ENCODE data around the gene PF4V1.

Gene PF4V1

GRCh38 chr4:73853246-73853704 is at the start of gene PF4V1:
Gene PF4V1, plus strand, starts transcription at chr4:73853296. Its CDS starts 67 bp downstream, at chr4:73853363.
- Histone ChIP-seq H3K4me3 (ENCODE audit: low read length) (peak within 1 kb of the TSS; percentile 72), H3K36me3 (ENCODE audit: control insufficient read depth, insufficient read depth, low read length, severe bottlenecking) (no peaks in the 10 kb centered on the region), H3K9me3 (ENCODE audit: control insufficient read depth, low read length) (peaks cover 15% of the 10 kb centered on the region), H3K9ac (ENCODE audit: low read length) (no peak within 1 kb of the TSS), H3K27me3 (replicated peaks; ENCODE audit: control insufficient read depth, insufficient read depth, low read length) (no peaks in the 10 kb centered on the region), H3K4me1 (ENCODE audit: control insufficient read depth, insufficient read depth, low read length) (peaks cover 18% of the 10 kb centered on the region)
- DNase-seq (ENCODE audit: low read depth): no peak

- no peaks in the 10 kb centered on the region for H3K27me3 ChIP-seq (replicated peaks; ENCODE audit: control insufficient read depth, insufficient read depth, low read length)
- DNase-seq (ENCODE audit: low read depth): no peak
- no peak overlapping the region for H3K4me3 ChIP-seq (ENCODE audit: low read length)
- no peaks in the 10 kb centered on the region for H3K9me3 ChIP-seq (ENCODE audit: control insufficient read depth, low read length)
- H3K4me1 ChIP-seq (ENCODE audit: control insufficient read depth, insufficient read depth, low read length): no peaks in the 10 kb centered on the region
- no peak overlapping the region for H3K9ac ChIP-seq (ENCODE audit: low read length)
- no peaks in the 10 kb centered on the region for H3K36me3 ChIP-seq (ENCODE audit: control insufficient read depth, insufficient read depth, low read length, severe bottlenecking)
Measured at GRCh38 chr4:73810191-73810590, 42.9 kb upstream of the PF4V1 start.

- Histone ChIP-seq H3K9ac (ENCODE audit: low read length) (no peak overlapping the region), H3K27me3 (replicated peaks; ENCODE audit: control insufficient read depth, insufficient read depth, low read length) (no peaks in the 10 kb centered on the region)
Measured at GRCh38 chr4:73811841-73812240, 41.3 kb upstream of the PF4V1 start.

GRCh38 chr4:73814679-73815078 is 38.4 kb upstream of the PF4V1 start:
- H3K27me3 ChIP-seq (replicated peaks; ENCODE audit: control insufficient read depth, insufficient read depth, low read length): no peaks in the 10 kb centered on the region
- H3K9me3 ChIP-seq (ENCODE audit: control insufficient read depth, low read length): no peaks in the 10 kb centered on the region
- no peak for DNase-seq (ENCODE audit: low read depth)
- no peak overlapping the region for H3K9ac ChIP-seq (ENCODE audit: low read length)
- H3K36me3 ChIP-seq (ENCODE audit: control insufficient read depth, insufficient read depth, low read length, severe bottlenecking): no peaks in the 10 kb centered on the region
- no peak overlapping the region for H3K4me3 ChIP-seq (ENCODE audit: low read length)
- H3K4me1 ChIP-seq (ENCODE audit: control insufficient read depth, insufficient read depth, low read length): peaks cover 4% of the 10 kb centered on the region

More at GRCh38 chr4:73811841-73812240, 41.3 kb upstream of the PF4V1 start:
- no peaks in the 10 kb centered on the region for H3K9me3 ChIP-seq (ENCODE audit: control insufficient read depth, low read length)
- peaks cover under 1% of the 10 kb centered on the region for H3K4me1 ChIP-seq (ENCODE audit: control insufficient read depth, insufficient read depth, low read length)
- H3K36me3 ChIP-seq (ENCODE audit: control insufficient read depth, insufficient read depth, low read length, severe bottlenecking): no peaks in the 10 kb centered on the region
- no peak for DNase-seq (ENCODE audit: low read depth)
- no peak overlapping the region for H3K4me3 ChIP-seq (ENCODE audit: low read length)

GRCh38 chr4:73815145-73815544 is 38.0 kb upstream of the PF4V1 start:
- Histone ChIP-seq H3K36me3 (ENCODE audit: control insufficient read depth, insufficient read depth, low read length, severe bottlenecking) (no peaks in the 10 kb centered on the region), H3K27me3 (replicated peaks; ENCODE audit: control insufficient read depth, insufficient read depth, low read length) (no peaks in the 10 kb centered on the region), H3K4me3 (ENCODE audit: low read length) (no peak overlapping the region), H3K9ac (ENCODE audit: low read length) (no peak overlapping the region), H3K9me3 (ENCODE audit: control insufficient read depth, low read length) (no peaks in the 10 kb centered on the region), H3K4me1 (ENCODE audit: control insufficient read depth, insufficient read depth, low read length) (peaks cover 4% of the 10 kb centered on the region)
- DNase-seq (ENCODE audit: low read depth): no peak

GRCh38 chr4:73816814-73817213 is 36.3 kb upstream of the PF4V1 start:
- no peaks in the 10 kb centered on the region for H3K9me3 ChIP-seq (ENCODE audit: control insufficient read depth, low read length)
- peaks cover 8% of the 10 kb centered on the region for H3K4me1 ChIP-seq (ENCODE audit: control insufficient read depth, insufficient read depth, low read length)
- H3K36me3 ChIP-seq (ENCODE audit: control insufficient read depth, insufficient read depth, low read length, severe bottlenecking): no peaks in the 10 kb centered on the region
- no peaks in the 10 kb centered on the region for H3K27me3 ChIP-seq (replicated peaks; ENCODE audit: control insufficient read depth, insufficient read depth, low read length)
- no peak overlapping the region for H3K4me3 ChIP-seq (ENCODE audit: low read length)
- H3K9ac ChIP-seq (ENCODE audit: low read length): no peak overlapping the region
- peak; percentile 41 for DNase-seq (ENCODE audit: low read depth)

GRCh38 chr4:73817341-73817740 is 35.8 kb upstream of the PF4V1 start:
- Histone ChIP-seq H3K4me1 (ENCODE audit: control insufficient read depth, insufficient read depth, low read length) (peaks cover 8% of the 10 kb centered on the region), H3K9ac (ENCODE audit: low read length) (no peak overlapping the region), H3K4me3 (ENCODE audit: low read length) (no peak overlapping the region), H3K27me3 (replicated peaks; ENCODE audit: control insufficient read depth, insufficient read depth, low read length) (no peaks in the 10 kb centered on the region), H3K9me3 (ENCODE audit: control insufficient read depth, low read length) (no peaks in the 10 kb centered on the region), H3K36me3 (ENCODE audit: control insufficient read depth, insufficient read depth, low read length, severe bottlenecking) (no peaks in the 10 kb centered on the region)
- no peak for DNase-seq (ENCODE audit: low read depth)

- Histone ChIP-seq H3K9me3 (ENCODE audit: control insufficient read depth, low read length) (no peaks in the 10 kb centered on the region), H3K9ac (ENCODE audit: low read length) (no peak overlapping the region), H3K4me1 (ENCODE audit: control insufficient read depth, insufficient read depth, low read length) (peaks cover 8% of the 10 kb centered on the region), H3K36me3 (ENCODE audit: control insufficient read depth, insufficient read depth, low read length, severe bottlenecking) (no peaks in the 10 kb centered on the region), H3K4me3 (ENCODE audit: low read length) (no peak overlapping the region), H3K27me3 (replicated peaks; ENCODE audit: control insufficient read depth, insufficient read depth, low read length) (no peaks in the 10 kb centered on the region)
- no peak for DNase-seq (ENCODE audit: low read depth)
Measured at GRCh38 chr4:73821325-73821724, 31.8 kb upstream of the PF4V1 start.

GRCh38 chr4:73822389-73822788 is 30.7 kb upstream of the PF4V1 start:
- Histone ChIP-seq H3K4me3 (ENCODE audit: low read length) (no peak overlapping the region), H3K9ac (ENCODE audit: low read length) (no peak overlapping the region), H3K9me3 (ENCODE audit: control insufficient read depth, low read length) (peaks cover under 1% of the 10 kb centered on the region)

GRCh38 chr4:73822812-73823504 is 30.1 kb upstream of the PF4V1 start:
- Histone ChIP-seq H3K27me3 (replicated peaks; ENCODE audit: control insufficient read depth, insufficient read depth, low read length) (no peaks in the 10 kb centered on the region), H3K4me1 (ENCODE audit: control insufficient read depth, insufficient read depth, low read length) (peaks cover 3% of the 10 kb centered on the region), H3K36me3 (ENCODE audit: control insufficient read depth, insufficient read depth, low read length, severe bottlenecking) (no peaks in the 10 kb centered on the region), H3K9me3 (ENCODE audit: control insufficient read depth, low read length) (peaks cover 6% of the 10 kb centered on the region), H3K9ac (ENCODE audit: low read length) (no peak overlapping the region), H3K4me3 (ENCODE audit: low read length) (no peak overlapping the region)
- no peak for DNase-seq (ENCODE audit: low read depth)

More at GRCh38 chr4:73822389-73822788, 30.7 kb upstream of the PF4V1 start:
- H3K27me3 ChIP-seq (replicated peaks; ENCODE audit: control insufficient read depth, insufficient read depth, low read length): no peaks in the 10 kb centered on the region
- DNase-seq (ENCODE audit: low read depth): no peak
- H3K4me1 ChIP-seq (ENCODE audit: control insufficient read depth, insufficient read depth, low read length): peaks cover 3% of the 10 kb centered on the region
- H3K36me3 ChIP-seq (ENCODE audit: control insufficient read depth, insufficient read depth, low read length, severe bottlenecking): no peaks in the 10 kb centered on the region

GRCh38 chr4:73823760-73824159 is 29.3 kb upstream of the PF4V1 start:
- Histone ChIP-seq H3K4me1 (ENCODE audit: control insufficient read depth, insufficient read depth, low read length) (peaks cover 5% of the 10 kb centered on the region), H3K9me3 (ENCODE audit: control insufficient read depth, low read length) (peaks cover 6% of the 10 kb centered on the region), H3K4me3 (ENCODE audit: low read length) (no peak overlapping the region), H3K36me3 (ENCODE audit: control insufficient read depth, insufficient read depth, low read length, severe bottlenecking) (no peaks in the 10 kb centered on the region), H3K9ac (ENCODE audit: low read length) (no peak overlapping the region), H3K27me3 (replicated peaks; ENCODE audit: control insufficient read depth, insufficient read depth, low read length) (no peaks in the 10 kb centered on the region)
- DNase-seq (ENCODE audit: low read depth): no peak

- Histone ChIP-seq H3K36me3 (ENCODE audit: control insufficient read depth, insufficient read depth, low read length, severe bottlenecking) (no peaks in the 10 kb centered on the region), H3K4me3 (ENCODE audit: low read length) (no peak overlapping the region), H3K9me3 (ENCODE audit: control insufficient read depth, low read length) (peaks cover 6% of the 10 kb centered on the region), H3K27me3 (replicated peaks; ENCODE audit: control insufficient read depth, insufficient read depth, low read length) (no peaks in the 10 kb centered on the region), H3K4me1 (ENCODE audit: control insufficient read depth, insufficient read depth, low read length) (peaks cover 28% of the 10 kb centered on the region), H3K9ac (ENCODE audit: low read length) (no peak overlapping the region)
- DNase-seq (ENCODE audit: low read depth): no peak
Measured at GRCh38 chr4:73828956-73829355, 24.1 kb upstream of the PF4V1 start.
